CD8-positive, alpha-beta memory T cell (primary cell): ENCODE data around the gene INSYN2B. TPM values are rescaled to one million over a fixed set of nuclear protein-coding genes. Genes with fewer than 3 reads are reported as not detected.

Source experiments
- CTCF ChIA-PET: fragments of 350-600 bp; sonication (Branson Sonifier 250); formaldehyde crosslinking; loops from one replicate; lab custom pipeline; 2021; ENCODE audit warnings: antibody characterized with exemption; lab: Charles Lee
- POLR2A ChIA-PET: fragments of 350-600 bp; sonication (Branson Sonifier 250); formaldehyde crosslinking; loops from one replicate; lab custom pipeline; 2021; ENCODE audit warnings: antibody characterized with exemption; lab: Charles Lee
- DNase-seq, 5 donors: peaks; one replicate each; pipeline versions ENCODE4 v3.0.0 to v3.0.0-alpha.2; 2020 to 2022; ENCODE audit warnings: mixed read lengths in 1 of 5
- H3K27ac ChIP-seq: one replicate; pipeline ENCODE4 v1.7.0; 2013; ENCODE audit warnings: low read depth, mild to moderate bottlenecking, low read length, moderate library complexity
- H3K27me3 ChIP-seq: 2 replicates; pipeline ENCODE4 v1.7.0; 2013; ENCODE audit warnings: low read length, mild to moderate bottlenecking; ENCODE audit not compliant: insufficient read depth, poor library complexity, severe bottlenecking
- H3K36me3 ChIP-seq: 2 replicates; pipeline ENCODE4 v1.7.0; 2013; ENCODE audit warnings: mild to moderate bottlenecking, low read length, moderate library complexity; ENCODE audit not compliant: insufficient read depth
- H3K4me1 ChIP-seq: 2 replicates; pipeline ENCODE4 v1.7.0; 2013; ENCODE audit warnings: mild to moderate bottlenecking, low read length, moderate library complexity; ENCODE audit not compliant: insufficient read depth
- H3K4me3 ChIP-seq: 2 replicates; pipeline ENCODE4 v1.7.0; 2013; ENCODE audit warnings: mild to moderate bottlenecking, low read length
- H3K9me3 ChIP-seq: 2 replicates; pipeline ENCODE4 v1.7.0; 2013; ENCODE audit warnings: mild to moderate bottlenecking, low read length
- H3K27ac Mint-ChIP-seq, 8 donors: one replicate each; pipeline ENCODE4 v1.8.0; 2020 to 2021; ENCODE audit warnings: mixed read lengths in 8 of 8, mild to moderate bottlenecking in 6 of 8, inconsistent platforms in 3 of 8, moderate library complexity in 3 of 8
- H3K27me3 Mint-ChIP-seq, 2 donors: one replicate each; pipeline ENCODE4 v1.8.0; 2020 to 2021; ENCODE audit warnings: mixed read lengths in 2 of 2, mild to moderate bottlenecking in 1 of 2, moderate library complexity in 1 of 2
- H3K36me3 Mint-ChIP-seq, 3 donors: one replicate each; pipeline ENCODE4 v1.8.0; 2020 to 2021; ENCODE audit warnings: mixed read lengths in 3 of 3, inconsistent platforms in 1 of 3, mild to moderate bottlenecking in 1 of 3
- H3K4me1 Mint-ChIP-seq, 3 donors: one replicate each; pipeline ENCODE4 v1.8.0; 2020 to 2021; ENCODE audit warnings: mixed read lengths in 3 of 3, inconsistent platforms in 1 of 3, mild to moderate bottlenecking in 1 of 3
- H3K4me3 Mint-ChIP-seq, 7 donors: one replicate each; pipeline ENCODE4 v1.8.0; 2020 to 2021; ENCODE audit warnings: mixed read lengths in 7 of 7, mild to moderate bottlenecking in 6 of 7, moderate library complexity in 4 of 7, inconsistent platforms in 2 of 7
- H3K9me3 Mint-ChIP-seq, 5 donors: one replicate each; pipeline ENCODE4 v1.8.0; 2020 to 2022; ENCODE audit warnings: mixed read lengths in 5 of 5, mild to moderate bottlenecking in 3 of 5, moderate library complexity in 2 of 5, inconsistent platforms in 1 of 5
- polyA plus RNA-seq: library from polyadenylated mRNA; unstranded; fragments of 300-500 nt; fragmentation: Illumina TruSeq; gene quantifications from one replicate; pipeline ENCODE4 v1.2.3, GENCODE V29; 2021
- total RNA-seq, 2 experiments: library from RNA; stranded (reverse); gene quantifications; one replicate each; pipeline ENCODE4 v1.2.3, GENCODE V29; 2021

The INSYN2B gene
- total and polyA plus RNA-seq, 3 experiments from 2014 or later, result not detected

GRCh38 chr5:169881702-169882303, 98.5 kb downstream of the INSYN2B start:
- Histone ChIP-seq H3K27me3 (no peaks in the 10 kb centered on the region), H3K9me3 (no peaks in the 10 kb centered on the region), H3K36me3 (no peaks in the 10 kb centered on the region), H3K27ac (no peak overlapping the region), H3K4me3 (no peak overlapping the region), H3K4me1 (no peaks in the 10 kb centered on the region)
- H3K4me3 Mint-ChIP-seq, result no peak overlapping the region
- H3K36me3 Mint-ChIP-seq, result peaks cover 7 to 78% (median 22%) of the 10 kb centered on the region in 3 donors
- no peaks in the 10 kb centered on the region for H3K9me3 Mint-ChIP-seq
- no peaks in the 10 kb centered on the region for H3K27me3 Mint-ChIP-seq
- no peak for DNase-seq
- H3K4me1 Mint-ChIP-seq, result peaks cover 23 to 82% (median 47%) of the 10 kb centered on the region in 3 donors
- ChIA-PET POLR2A (no interaction called here), CTCF (no interaction called here)
- H3K27ac Mint-ChIP-seq, result no peak overlapping the region

- H3K4me3 ChIP-seq, result no peak overlapping the region
- H3K4me3 Mint-ChIP-seq, result no peak overlapping the region
- H3K4me1 Mint-ChIP-seq, result peaks cover 27 to 83% (median 46%) of the 10 kb centered on the region in 3 donors
- H3K27ac ChIP-seq, result no peak overlapping the region
- no peak for DNase-seq
- H3K27me3 ChIP-seq, result no peaks in the 10 kb centered on the region
- peaks cover 7 to 80% (median 28%) of the 10 kb centered on the region in 3 donors for H3K36me3 Mint-ChIP-seq
- POLR2A ChIA-PET, result no interaction called here
- no peaks in the 10 kb centered on the region for H3K36me3 ChIP-seq
- no peaks in the 10 kb centered on the region for H3K4me1 ChIP-seq
- H3K27ac Mint-ChIP-seq, result no peak overlapping the region
- H3K27me3 Mint-ChIP-seq, result no peaks in the 10 kb centered on the region
- no peaks in the 10 kb centered on the region for H3K9me3 ChIP-seq
- CTCF ChIA-PET, result no interaction called here
- H3K9me3 Mint-ChIP-seq, result no peaks in the 10 kb centered on the region
Observed at GRCh38 chr5:169880785-169881184, 99.5 kb downstream of the INSYN2B start.

GRCh38 chr5:169880012-169880663, 100.2 kb downstream of the INSYN2B start:
- Histone ChIP-seq H3K4me1 (no peaks in the 10 kb centered on the region), H3K36me3 (no peaks in the 10 kb centered on the region), H3K27ac (no peak overlapping the region), H3K9me3 (no peaks in the 10 kb centered on the region), H3K27me3 (no peaks in the 10 kb centered on the region), H3K4me3 (no peak overlapping the region)
- H3K4me3 Mint-ChIP-seq, result no peak overlapping the region
- DNase-seq, result no peak
- POLR2A ChIA-PET, result no interaction called here
- CTCF ChIA-PET, result no interaction called here
- peaks cover 31 to 83% (median 50%) of the 10 kb centered on the region in 3 donors for H3K4me1 Mint-ChIP-seq
- no peaks in the 10 kb centered on the region for H3K9me3 Mint-ChIP-seq
- no peak overlapping the region for H3K27ac Mint-ChIP-seq
- no peaks in the 10 kb centered on the region for H3K27me3 Mint-ChIP-seq
- H3K36me3 Mint-ChIP-seq, result peaks cover 7 to 80% (median 31%) of the 10 kb centered on the region in 3 donors

GRCh38 chr5:169876386-169876785, 103.9 kb downstream of the INSYN2B start:
- POLR2A ChIA-PET, result no interaction called here
- Mint-ChIP-seq H3K27me3 (no peaks in the 10 kb centered on the region), H3K9me3 (no peaks in the 10 kb centered on the region), H3K36me3 (peaks cover 0 to 72% (median 27%) of the 10 kb centered on the region in 3 donors), H3K4me3 (no peak overlapping the region), H3K4me1 (peaks cover 25 to 63% (median 53%) of the 10 kb centered on the region in 3 donors), H3K27ac (peak overlapping the region in 2 of 8 donors; percentile 35 to 36)
- Histone ChIP-seq H3K9me3 (no peaks in the 10 kb centered on the region), H3K27ac (no peak overlapping the region), H3K4me1 (no peaks in the 10 kb centered on the region), H3K4me3 (no peak overlapping the region), H3K36me3 (no peaks in the 10 kb centered on the region), H3K27me3 (no peaks in the 10 kb centered on the region)
- CTCF ChIA-PET, result no interaction called here
- no peak for DNase-seq

- POLR2A ChIA-PET, result no interaction called here
- no peak overlapping the region for H3K27ac Mint-ChIP-seq
Observed at GRCh38 chr5:169875731-169876130, 104.6 kb downstream of the INSYN2B start.

GRCh38 chr5:169875091-169875728, 105.1 kb downstream of the INSYN2B start:
- CTCF ChIA-PET, result no interaction called here

More at GRCh38 chr5:169875731-169876130, 104.6 kb downstream of the INSYN2B start:
- H3K36me3 Mint-ChIP-seq, result peaks cover 0 to 73% (median 28%) of the 10 kb centered on the region in 3 donors
- no peaks in the 10 kb centered on the region for H3K9me3 Mint-ChIP-seq
- CTCF ChIA-PET, result no interaction called here
- no peak overlapping the region for H3K4me3 Mint-ChIP-seq
- H3K9me3 ChIP-seq, result no peaks in the 10 kb centered on the region
- H3K36me3 ChIP-seq, result no peaks in the 10 kb centered on the region
- H3K4me1 ChIP-seq, result no peaks in the 10 kb centered on the region
- no peaks in the 10 kb centered on the region for H3K27me3 Mint-ChIP-seq
- no peak overlapping the region for H3K27ac ChIP-seq
- DNase-seq, result no peak
- H3K4me1 Mint-ChIP-seq, result peaks cover 25 to 57% (median 47%) of the 10 kb centered on the region in 3 donors
- no peaks in the 10 kb centered on the region for H3K27me3 ChIP-seq
- no peak overlapping the region for H3K4me3 ChIP-seq

GRCh38 chr5:169874621-169875020, 105.7 kb downstream of the INSYN2B start:
- no peaks in the 10 kb centered on the region for H3K27me3 Mint-ChIP-seq
- ChIA-PET CTCF (no interaction called here), POLR2A (no interaction called here)
- H3K4me1 Mint-ChIP-seq, result peaks cover 25 to 55% (median 42%) of the 10 kb centered on the region in 3 donors
- peaks cover 0 to 77% (median 31%) of the 10 kb centered on the region in 3 donors for H3K36me3 Mint-ChIP-seq
- no peaks in the 10 kb centered on the region for H3K4me1 ChIP-seq
- peaks cover 3% of the 10 kb centered on the region for H3K36me3 ChIP-seq
- no peak overlapping the region for H3K4me3 ChIP-seq
- H3K27ac ChIP-seq, result no peak overlapping the region
- H3K27me3 ChIP-seq, result no peaks in the 10 kb centered on the region
- H3K4me3 Mint-ChIP-seq, result no peak overlapping the region
- no peaks in the 10 kb centered on the region for H3K9me3 Mint-ChIP-seq
- no peak overlapping the region for H3K27ac Mint-ChIP-seq
- no peaks in the 10 kb centered on the region for H3K9me3 ChIP-seq
- DNase-seq, result no peak

More at GRCh38 chr5:169875091-169875728, 105.1 kb downstream of the INSYN2B start:
- Histone ChIP-seq H3K27me3 (no peaks in the 10 kb centered on the region), H3K4me1 (no peaks in the 10 kb centered on the region), H3K4me3 (no peak overlapping the region), H3K36me3 (no peaks in the 10 kb centered on the region), H3K9me3 (no peaks in the 10 kb centered on the region), H3K27ac (no peak overlapping the region)
- no peaks in the 10 kb centered on the region for H3K9me3 Mint-ChIP-seq
- H3K36me3 Mint-ChIP-seq, result peaks cover 0 to 73% (median 31%) of the 10 kb centered on the region in 3 donors
- no peak for DNase-seq
- POLR2A ChIA-PET, result no interaction called here
- no peak overlapping the region for H3K27ac Mint-ChIP-seq
- peaks cover 25 to 51% (median 42%) of the 10 kb centered on the region in 3 donors for H3K4me1 Mint-ChIP-seq
- H3K4me3 Mint-ChIP-seq, result no peak overlapping the region
- no peaks in the 10 kb centered on the region for H3K27me3 Mint-ChIP-seq

GRCh38 chr5:169873642-169874041, 106.7 kb downstream of the INSYN2B start:
- CTCF ChIA-PET, result no interaction called here
- no peak overlapping the region for H3K4me3 ChIP-seq
- no peak for DNase-seq
- H3K36me3 ChIP-seq, result peaks cover 4% of the 10 kb centered on the region
- no peaks in the 10 kb centered on the region for H3K27me3 ChIP-seq
- H3K36me3 Mint-ChIP-seq, result peaks cover 5 to 79% (median 31%) of the 10 kb centered on the region in 3 donors
- H3K4me1 Mint-ChIP-seq, result peaks cover 22 to 53% (median 46%) of the 10 kb centered on the region in 3 donors
- H3K4me3 Mint-ChIP-seq, result no peak overlapping the region
- no peaks in the 10 kb centered on the region for H3K27me3 Mint-ChIP-seq
- H3K27ac Mint-ChIP-seq, result peak overlapping the region in 2 of 8 donors; percentile 19 to 30
- POLR2A ChIA-PET, result no interaction called here
- H3K9me3 Mint-ChIP-seq, result no peaks in the 10 kb centered on the region
- H3K4me1 ChIP-seq, result no peaks in the 10 kb centered on the region
- no peaks in the 10 kb centered on the region for H3K9me3 ChIP-seq
- no peak overlapping the region for H3K27ac ChIP-seq
